ENCODE results near the gene LYVE1.
"Not testable (repeated sequence)": the region's sequence is repeated elsewhere in the genome, so short reads cannot be mapped to it uniquely, and the experiment has no call there.

LYVE1 gene

DNA sequence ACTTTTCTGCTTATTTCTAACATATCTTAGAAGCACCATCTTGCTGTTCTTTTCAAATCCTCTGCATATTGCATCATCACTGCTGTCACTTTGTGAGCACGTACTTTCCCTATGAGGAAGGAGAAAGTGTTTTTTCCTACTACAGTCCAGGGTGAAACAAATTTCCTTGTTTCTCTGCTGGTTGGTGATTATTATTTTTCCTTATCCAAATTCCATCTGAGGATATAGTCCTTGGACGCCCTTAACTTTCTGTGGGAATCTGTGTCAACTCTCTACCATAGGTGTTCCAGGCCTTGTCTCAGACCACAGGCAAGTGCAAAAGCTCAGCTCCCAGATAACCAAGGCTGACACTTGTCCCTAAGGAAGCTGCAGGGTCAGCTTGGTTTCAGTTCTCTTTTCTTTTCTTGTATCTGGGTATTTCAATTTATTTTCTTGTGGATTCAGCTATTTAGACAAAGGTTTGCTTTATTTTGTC is 29.4 kb upstream of the LYVE1 start:
- DNase-seq = no peak
- in situ Hi-C loops (cut with HindIII; ENCODE audit: low pct_ligation_motif_present, low pct_unique_long_range_greater_than_20kb, low sequenced_read_pairs) = no loop called here

- DNase-seq; in situ Hi-C loops (cut with HindIII; ENCODE audit: low pct_ligation_motif_present, low pct_unique_long_range_greater_than_20kb, low sequenced_read_pairs): not testable (repeated sequence)
These were observed 27.4 kb upstream of the LYVE1 start for GRCh38 chr11:10595840-10596239.

- in situ Hi-C loops (cut with HindIII; ENCODE audit: low pct_ligation_motif_present, low pct_unique_long_range_greater_than_20kb, low sequenced_read_pairs) = no loop called here
These were observed 25.9 kb upstream of the LYVE1 start for GRCh38 chr11:10594407-10594806.

DNA sequence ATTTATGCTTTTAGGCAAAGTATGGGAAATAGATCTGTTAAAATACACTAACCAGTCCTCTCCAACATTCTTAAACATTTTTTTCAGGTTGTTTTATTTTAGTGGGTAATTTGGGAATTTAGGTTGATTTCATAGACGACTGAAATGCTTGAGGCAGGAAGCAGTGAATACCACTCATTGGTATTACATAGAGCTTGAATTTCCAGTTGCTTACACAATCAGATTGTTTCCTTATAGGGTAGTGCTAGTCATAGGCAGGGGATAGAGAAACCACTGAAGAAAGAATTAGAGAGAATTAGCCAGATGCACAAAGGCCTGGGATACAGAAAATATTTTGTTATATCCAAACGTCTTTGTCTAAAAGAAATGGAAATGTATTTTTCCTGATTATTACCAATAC is 23.9 kb upstream of the LYVE1 start:
- in situ Hi-C loops (cut with HindIII; ENCODE audit: low pct_ligation_motif_present, low pct_unique_long_range_greater_than_20kb, low sequenced_read_pairs) = no loop called here
- DNase-seq = no peak

More at GRCh38 chr11:10594407-10594806, 25.9 kb upstream of the LYVE1 start:
- DNase-seq = no peak

- in situ Hi-C loops (cut with HindIII; ENCODE audit: low pct_ligation_motif_present, low pct_unique_long_range_greater_than_20kb, low sequenced_read_pairs) = no loop called here
- DNase-seq = no peak
These were observed 23.3 kb upstream of the LYVE1 start for GRCh38 chr11:10591741-10592140.

- DNase-seq = no peak
These were observed 21.9 kb upstream of the LYVE1 start for GRCh38 chr11:10590218-10590915.

GRCh38 chr11:10588904-10589303 is 20.4 kb upstream of the LYVE1 start:
- DNase-seq = no peak
- in situ Hi-C loops (cut with HindIII; ENCODE audit: low pct_ligation_motif_present, low pct_unique_long_range_greater_than_20kb, low sequenced_read_pairs) = no loop called here

More at GRCh38 chr11:10590218-10590915, 21.9 kb upstream of the LYVE1 start:
- in situ Hi-C loops (cut with HindIII; ENCODE audit: low pct_ligation_motif_present, low pct_unique_long_range_greater_than_20kb, low sequenced_read_pairs) = no loop called here

DNA sequence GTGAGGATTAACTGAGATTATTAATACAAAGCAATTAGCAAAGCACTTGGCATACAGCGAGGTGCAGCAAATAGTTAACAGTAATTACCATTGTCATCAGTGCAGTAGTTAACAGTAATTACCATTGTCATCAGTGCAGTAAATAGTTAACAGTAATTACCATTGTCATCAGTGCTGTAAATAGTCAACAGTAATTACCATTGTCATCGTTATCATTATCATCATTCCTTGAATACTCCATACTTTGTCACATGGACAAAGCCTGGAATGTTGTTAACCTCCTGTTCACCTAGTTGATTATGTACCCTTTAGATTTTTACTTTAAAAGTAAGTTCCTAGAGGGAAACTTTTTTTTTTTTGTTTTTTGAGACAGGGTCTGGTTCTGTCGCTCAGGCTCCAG is 19.5 kb upstream of the LYVE1 start:
- in situ Hi-C loops (cut with HindIII; ENCODE audit: low pct_ligation_motif_present, low pct_unique_long_range_greater_than_20kb, low sequenced_read_pairs) = no loop called here
- no peak for DNase-seq

GRCh38 chr11:10587388-10587787 is 18.9 kb upstream of the LYVE1 start:
- in situ Hi-C loops (cut with HindIII; ENCODE audit: low pct_ligation_motif_present, low pct_unique_long_range_greater_than_20kb, low sequenced_read_pairs) = no loop called here
- no peak for DNase-seq

DNA sequence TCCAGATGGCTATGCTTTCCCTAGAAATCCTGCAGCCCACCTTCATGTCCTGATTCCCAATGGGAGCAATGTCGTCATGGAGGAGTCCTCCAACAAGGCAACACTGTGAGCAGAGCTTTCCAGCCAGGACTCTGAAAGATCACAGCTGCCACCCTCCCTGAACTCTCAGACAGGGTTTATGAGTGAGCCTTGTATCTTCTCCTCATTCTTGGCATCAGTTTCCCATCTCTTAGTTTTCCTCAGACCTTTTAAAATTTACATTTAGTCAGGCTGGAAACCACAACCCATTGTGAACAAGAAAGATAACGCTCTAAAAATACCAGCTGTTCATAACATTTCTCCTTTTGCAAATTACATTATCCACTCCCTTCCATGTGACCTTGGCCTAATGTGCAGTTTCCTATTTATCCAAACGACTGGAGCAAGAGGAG is 15.6 kb upstream of the LYVE1 start:
- DNase-seq = no peak
- in situ Hi-C loops (cut with HindIII; ENCODE audit: low pct_ligation_motif_present, low pct_unique_long_range_greater_than_20kb, low sequenced_read_pairs) = no loop called here

- no peak for DNase-seq
- in situ Hi-C loops (cut with HindIII; ENCODE audit: low pct_ligation_motif_present, low pct_unique_long_range_greater_than_20kb, low sequenced_read_pairs) = no loop called here
These were observed 13.1 kb upstream of the LYVE1 start for GRCh38 chr11:10581481-10582019.

- DNase-seq = no peak
- in situ Hi-C loops (cut with HindIII; ENCODE audit: low pct_ligation_motif_present, low pct_unique_long_range_greater_than_20kb, low sequenced_read_pairs) = no loop called here
These were observed 12.2 kb upstream of the LYVE1 start for GRCh38 chr11:10580623-10581022.

DNA sequence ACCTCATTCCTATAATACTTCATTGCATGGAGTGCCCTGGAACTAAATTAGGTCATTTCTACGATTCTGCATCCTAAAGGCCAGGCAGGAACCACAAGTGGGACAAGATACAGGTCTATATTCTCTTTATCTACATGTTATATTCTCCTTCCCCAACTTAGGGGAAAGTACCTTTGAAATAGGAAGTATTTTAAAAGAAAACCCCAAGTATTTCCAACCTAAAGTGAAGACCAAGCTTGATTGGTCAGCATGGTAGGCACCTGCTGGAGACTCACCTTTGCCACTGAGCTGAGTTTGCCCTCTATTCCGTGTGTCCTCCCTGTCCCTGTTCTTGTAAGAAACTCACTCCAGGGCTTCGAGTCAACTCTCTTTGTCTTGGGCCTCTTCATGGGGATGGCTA is 11.2 kb upstream of the LYVE1 start:
- no peak for DNase-seq
- in situ Hi-C loops (cut with HindIII; ENCODE audit: low pct_ligation_motif_present, low pct_unique_long_range_greater_than_20kb, low sequenced_read_pairs) = no loop called here

DNA sequence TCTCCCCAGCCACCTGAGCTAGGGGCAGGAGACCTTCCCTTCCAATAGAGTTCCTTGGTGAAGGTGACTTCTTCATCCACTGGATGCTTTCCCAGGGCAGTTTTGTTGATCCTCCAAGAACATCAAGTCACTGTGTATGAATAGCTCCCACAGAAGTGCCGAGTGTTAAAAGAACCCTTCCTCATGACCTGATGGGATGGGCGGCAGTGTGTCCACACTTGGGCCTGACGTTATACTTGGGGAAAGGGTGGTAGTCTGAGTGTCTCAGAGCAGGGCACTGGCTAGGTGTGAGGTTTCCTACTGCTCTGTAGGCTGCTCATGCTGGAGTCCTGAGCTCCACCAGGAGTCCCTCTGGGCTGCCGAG is 7.6 kb upstream of the LYVE1 start:
- in situ Hi-C loops (cut with HindIII; ENCODE audit: low pct_ligation_motif_present, low pct_unique_long_range_greater_than_20kb, low sequenced_read_pairs) = no loop called here
- DNase-seq = no peak

GRCh38 chr11:10575346-10576034 is 7.0 kb upstream of the LYVE1 start:
- in situ Hi-C loops (cut with HindIII; ENCODE audit: low pct_ligation_motif_present, low pct_unique_long_range_greater_than_20kb, low sequenced_read_pairs) = no loop called here
- no peak for DNase-seq

GRCh38 chr11:10573556-10573955 is 5.1 kb upstream of the LYVE1 start:
- in situ Hi-C loops (cut with HindIII; ENCODE audit: low pct_ligation_motif_present, low pct_unique_long_range_greater_than_20kb, low sequenced_read_pairs) = no loop called here
- no peak for DNase-seq

- no peak for DNase-seq
- in situ Hi-C loops (cut with HindIII; ENCODE audit: low pct_ligation_motif_present, low pct_unique_long_range_greater_than_20kb, low sequenced_read_pairs) = no loop called here
These were observed 4.6 kb upstream of the LYVE1 start for GRCh38 chr11:10573028-10573427.

GRCh38 chr11:10572533-10572932 is 4.1 kb upstream of the LYVE1 start:
- in situ Hi-C loops (cut with HindIII; ENCODE audit: low pct_ligation_motif_present, low pct_unique_long_range_greater_than_20kb, low sequenced_read_pairs) = no loop called here

GRCh38 chr11:10567446-10567845 is 1.0 kb downstream of the LYVE1 start:
- in situ Hi-C loops (cut with HindIII; ENCODE audit: low pct_ligation_motif_present, low pct_unique_long_range_greater_than_20kb, low sequenced_read_pairs) = no loop called here
- no peak for DNase-seq

More at GRCh38 chr11:10572533-10572932, 4.1 kb upstream of the LYVE1 start:
- DNase-seq = no peak

Data from ACHN (cell line).